Esophagus mucosa (tissue), 1 donor: Measurements from ENCODE around the gene CCDC154. TPM values are rescaled to one million over a fixed set of nuclear protein-coding genes. Genes with fewer than 3 reads are reported as not detected.
"Not testable (repeated sequence)": the region's sequence is repeated elsewhere in the genome, so short reads cannot be mapped to it uniquely, and the experiment has no call there.

ENCODE experiments used
- ATAC-seq: fragments of 200-7000 bp; cut with Tn5 transposase; one replicate; pipeline ENCODE4 v1.9.1; 2020
- total RNA-seq: library from RNA; stranded (reverse); gene quantifications from one replicate; pipeline ENCODE4 v1.2.4, GENCODE V29; 2023
- donor health status: DM: yes; HTN: yes; CAD: no.

The CCDC154 gene
- total RNA-seq, 1 donor from 2014 or later = 0.12 TPM

DNA sequence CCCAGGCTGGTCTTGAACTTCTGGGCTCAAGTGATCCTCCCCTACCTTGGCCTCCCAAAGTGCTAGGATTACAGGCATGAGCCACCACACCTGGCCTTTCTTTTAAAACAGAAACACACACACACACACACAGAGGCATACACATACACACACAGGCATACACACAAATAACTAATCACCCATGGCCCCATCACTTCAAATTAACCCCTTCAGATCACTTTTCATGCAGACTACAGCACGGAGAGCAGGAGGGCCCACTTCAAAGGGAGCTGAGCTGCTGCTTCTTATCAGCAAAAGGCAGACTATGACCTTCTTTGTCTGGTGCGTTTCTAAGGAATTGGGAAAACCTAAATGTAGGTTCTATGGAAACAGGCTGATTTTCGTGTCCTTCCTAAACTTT, 28.6 kb upstream of the CCDC154 start:
- no peak for ATAC-seq

DNA sequence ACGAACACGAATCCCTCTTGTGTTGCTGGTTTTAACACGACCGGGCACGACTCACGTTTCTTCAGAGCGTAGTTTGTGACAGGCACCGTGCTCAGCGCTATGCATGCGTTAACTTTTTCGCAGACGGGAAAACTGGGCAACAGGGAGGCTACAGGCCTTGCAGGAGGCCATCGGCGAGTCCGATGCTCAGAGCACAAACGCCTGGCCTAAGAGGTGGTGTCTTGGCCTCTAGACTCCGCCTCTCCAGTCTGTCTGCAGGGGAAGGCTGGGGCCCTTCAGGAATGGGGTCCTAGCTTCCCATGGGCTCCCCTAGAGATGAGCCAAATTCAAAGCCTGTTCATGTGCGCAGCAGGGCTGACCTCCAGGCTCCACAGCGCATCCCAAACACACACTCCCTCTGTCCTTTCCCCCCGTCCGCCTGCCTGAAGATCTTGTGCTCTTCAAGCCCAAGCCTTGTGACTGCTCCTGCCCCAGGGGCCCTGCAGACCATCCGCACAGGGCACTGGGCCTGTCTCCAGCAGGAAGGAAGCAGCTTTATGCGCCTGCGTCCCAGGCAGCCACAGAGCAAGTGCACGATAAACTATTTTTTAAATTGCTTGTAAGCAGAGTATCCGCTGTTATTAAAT, 27.3 kb upstream of the CCDC154 start:
- ATAC-seq = no peak

- ATAC-seq = peak; percentile 33
Observed at GRCh38 chr16:1470481-1471251, 26.3 kb upstream of the CCDC154 start.

- no peak for ATAC-seq
Observed at GRCh38 chr16:1469693-1470201, 25.4 kb upstream of the CCDC154 start.

DNA sequence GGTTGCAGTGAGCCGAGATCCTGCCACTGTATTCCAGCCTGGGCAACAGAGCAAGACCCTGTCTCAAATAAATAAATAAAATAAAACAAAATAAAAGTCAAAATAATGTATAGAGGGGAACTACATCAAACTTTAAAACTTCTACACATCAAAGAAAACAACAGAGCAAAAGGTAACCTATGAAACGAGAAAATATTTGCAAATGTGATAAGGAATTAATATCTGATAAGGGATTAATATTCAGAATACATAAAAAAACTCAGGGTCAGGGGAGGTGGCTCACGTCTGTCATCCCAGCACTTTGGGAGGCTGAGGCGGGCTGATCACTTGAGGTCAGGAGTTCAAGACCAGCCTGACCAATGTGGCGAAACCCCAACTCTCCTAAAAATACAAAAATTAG, 24.8 kb upstream of the CCDC154 start:
- ATAC-seq = not testable (repeated sequence)

DNA sequence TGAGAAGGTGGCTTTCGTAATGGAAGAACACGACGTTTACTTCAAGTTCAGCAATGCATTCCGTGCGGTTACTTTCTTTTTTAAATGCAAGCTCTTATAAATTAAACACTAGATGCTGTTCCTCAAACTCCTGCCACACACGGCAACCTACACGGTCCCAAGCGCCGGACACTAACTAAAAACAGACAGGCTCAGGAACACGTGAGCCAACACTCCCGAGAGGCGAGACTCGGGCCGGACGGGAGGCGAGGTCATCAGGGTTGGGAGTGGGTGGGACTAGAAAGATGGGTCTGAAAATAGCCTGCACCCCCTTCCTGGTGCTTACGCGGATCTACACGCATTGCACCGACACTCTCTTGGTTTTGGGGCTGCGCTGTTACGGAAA, 24.1 kb upstream of the CCDC154 start:
- ATAC-seq = no peak

- ATAC-seq = peak; percentile 71
Observed at GRCh38 chr16:1466968-1467521, 22.7 kb upstream of the CCDC154 start.

- ATAC-seq = no peak
Observed at GRCh38 chr16:1466054-1466453, 21.7 kb upstream of the CCDC154 start.

DNA sequence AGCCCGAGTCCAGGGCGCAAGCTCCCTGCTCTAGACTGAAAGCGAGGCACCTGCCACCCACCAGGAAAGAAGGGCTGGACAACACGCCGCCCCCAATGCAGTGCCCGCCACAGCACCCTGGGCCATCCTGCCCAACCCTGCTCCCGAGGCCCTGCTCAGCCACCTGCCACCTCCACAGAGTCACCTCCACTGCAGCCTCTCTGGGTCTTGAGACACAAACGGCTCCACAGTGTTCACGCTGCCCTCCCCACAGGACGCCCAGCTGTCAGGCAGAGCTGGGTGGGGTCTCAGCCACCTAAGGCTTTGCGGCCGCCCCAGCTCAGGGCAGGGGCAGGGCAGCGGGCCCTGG, 21.2 kb upstream of the CCDC154 start:
- ATAC-seq = peak; percentile 7

DNA sequence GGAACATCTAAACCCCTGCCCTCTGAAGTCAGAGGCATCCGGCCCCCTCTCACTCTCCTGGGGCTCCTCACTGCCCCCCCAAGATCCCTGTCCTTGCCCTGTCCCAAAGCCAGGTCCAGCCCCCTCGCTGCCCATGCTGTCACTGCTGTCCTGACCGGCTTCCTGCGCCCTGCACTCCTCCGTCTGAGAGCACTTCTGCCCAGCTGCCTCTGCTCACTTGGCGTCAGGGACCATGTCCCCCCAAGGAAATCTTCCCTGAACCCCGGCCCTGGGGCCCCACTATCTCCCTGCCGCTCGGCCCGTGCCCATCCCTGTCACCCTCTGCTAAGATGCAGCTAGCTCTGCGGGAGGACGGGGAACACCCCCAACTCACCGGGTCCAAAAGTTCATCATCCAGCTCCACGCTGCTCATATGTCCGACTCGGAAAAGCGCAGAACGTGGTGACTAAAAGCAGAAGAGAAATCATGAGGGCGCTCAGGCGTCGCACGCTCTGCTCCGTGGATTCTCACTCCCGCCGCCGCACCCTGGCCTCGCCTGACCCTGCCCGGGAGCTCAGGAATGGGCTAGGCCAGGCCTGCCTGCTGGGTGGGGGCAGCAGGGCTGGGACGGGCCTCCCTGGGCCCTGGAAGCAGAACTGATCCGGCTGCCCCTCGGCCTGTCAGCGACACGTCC, 20.7 kb upstream of the CCDC154 start:
- ATAC-seq = no peak

DNA sequence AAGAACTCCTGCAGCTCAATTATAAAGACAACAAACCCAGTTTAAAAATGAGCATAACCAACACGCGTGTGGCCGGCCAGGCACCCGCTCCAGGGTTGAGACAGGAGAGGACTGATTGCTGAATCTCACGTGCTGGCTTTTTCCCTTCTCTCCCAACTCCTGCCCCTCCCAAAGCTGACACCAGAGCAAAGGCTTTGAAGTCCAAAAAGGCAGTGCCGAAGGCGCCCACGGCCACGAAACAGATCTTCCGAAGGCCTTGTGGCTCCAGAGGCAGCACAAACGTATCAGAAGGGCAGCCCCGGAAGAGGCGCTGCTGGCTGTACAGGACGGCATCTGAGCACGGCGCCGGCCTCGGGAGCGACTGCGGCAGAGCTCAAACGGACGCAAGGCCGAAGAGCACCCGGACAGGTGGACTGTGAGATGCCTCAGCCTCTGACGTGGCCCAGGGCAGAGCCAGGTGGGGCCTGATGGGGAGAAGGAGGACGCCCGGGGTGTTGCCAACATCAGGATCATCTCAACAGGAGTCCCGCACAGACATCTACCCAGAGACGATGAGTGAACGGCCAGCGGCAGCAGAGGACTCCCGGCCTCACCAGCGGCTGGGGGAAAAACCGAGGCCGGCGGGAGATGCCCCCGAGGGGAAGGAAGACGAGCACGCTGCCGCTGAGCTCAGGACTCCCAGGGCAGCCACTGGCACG, 20.0 kb upstream of the CCDC154 start:
- ATAC-seq = no peak

DNA sequence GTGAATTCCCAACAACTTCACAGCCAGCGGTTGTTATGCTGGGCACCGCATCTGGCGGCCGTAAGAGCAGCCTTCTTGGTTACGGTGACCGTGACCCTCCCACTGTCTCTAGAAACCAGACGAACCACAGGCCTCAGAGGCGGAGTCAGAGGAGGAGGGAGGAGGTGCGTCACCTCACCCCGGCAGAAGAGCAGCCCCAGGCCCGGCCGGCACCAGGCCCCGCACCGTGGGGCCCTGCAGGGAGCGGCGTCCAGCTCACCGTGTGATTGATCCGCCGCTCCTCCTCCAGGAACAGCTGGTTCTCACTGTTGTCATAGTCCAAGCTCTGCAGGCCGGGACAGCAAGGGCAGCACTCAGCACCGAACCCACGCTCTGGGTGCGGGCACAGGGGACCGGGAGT, 16.8 kb upstream of the CCDC154 start:
- ATAC-seq = no peak

DNA sequence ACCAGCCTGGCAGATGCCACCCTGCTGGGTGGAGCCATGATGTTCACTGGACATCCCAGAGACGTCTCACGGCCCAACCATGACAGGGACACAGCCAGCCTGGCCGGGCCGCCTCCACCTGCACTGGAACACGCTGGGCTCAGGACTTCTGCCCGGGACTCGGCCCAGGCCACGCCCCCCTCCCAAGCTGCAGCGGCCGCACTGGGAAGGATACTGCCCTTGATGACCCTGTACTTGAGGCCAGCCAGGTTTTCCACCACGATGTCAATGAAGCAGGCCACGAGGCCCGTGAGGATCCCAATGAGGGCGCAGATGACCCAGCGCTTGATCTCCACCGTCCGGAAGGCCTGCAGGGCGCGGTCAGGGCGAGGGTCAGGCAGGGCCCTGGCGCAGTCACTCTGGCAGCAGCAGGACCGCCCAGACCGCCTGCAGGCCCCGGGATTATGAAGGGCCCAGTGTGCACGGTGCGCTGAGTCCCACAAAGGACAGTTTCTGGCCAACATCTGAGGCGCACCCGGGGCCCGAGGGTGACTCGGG, 16.3 kb upstream of the CCDC154 start:
- no peak for ATAC-seq

GRCh38 chr16:1459967-1460366, 15.6 kb upstream of the CCDC154 start:
- no peak for ATAC-seq

DNA sequence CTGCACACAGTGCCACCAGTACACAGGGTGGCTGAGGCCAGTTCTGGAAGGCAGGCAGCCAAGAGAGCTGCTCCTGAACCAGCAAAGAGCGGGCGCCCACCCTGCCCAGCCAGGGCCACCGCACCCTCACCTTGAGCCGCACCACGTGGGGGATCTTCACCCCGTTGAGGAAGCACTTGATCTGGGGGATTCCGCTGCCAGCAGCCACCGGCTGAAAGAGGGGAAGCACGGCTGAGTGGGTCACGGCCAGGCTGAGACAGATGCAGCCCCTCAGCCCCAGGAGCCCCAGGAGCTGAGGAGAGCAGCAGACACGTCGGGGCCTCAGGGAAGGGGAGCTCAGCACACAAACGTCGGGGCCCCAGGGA, 14.6 kb upstream of the CCDC154 start:
- peak; percentile 42 for ATAC-seq

GRCh38 chr16:1458336-1458976, 14.1 kb upstream of the CCDC154 start:
- no peak for ATAC-seq

GRCh38 chr16:1457489-1458245, 13.3 kb upstream of the CCDC154 start:
- ATAC-seq = no peak

GRCh38 chr16:1456951-1457350, 12.6 kb upstream of the CCDC154 start:
- no peak for ATAC-seq

DNA sequence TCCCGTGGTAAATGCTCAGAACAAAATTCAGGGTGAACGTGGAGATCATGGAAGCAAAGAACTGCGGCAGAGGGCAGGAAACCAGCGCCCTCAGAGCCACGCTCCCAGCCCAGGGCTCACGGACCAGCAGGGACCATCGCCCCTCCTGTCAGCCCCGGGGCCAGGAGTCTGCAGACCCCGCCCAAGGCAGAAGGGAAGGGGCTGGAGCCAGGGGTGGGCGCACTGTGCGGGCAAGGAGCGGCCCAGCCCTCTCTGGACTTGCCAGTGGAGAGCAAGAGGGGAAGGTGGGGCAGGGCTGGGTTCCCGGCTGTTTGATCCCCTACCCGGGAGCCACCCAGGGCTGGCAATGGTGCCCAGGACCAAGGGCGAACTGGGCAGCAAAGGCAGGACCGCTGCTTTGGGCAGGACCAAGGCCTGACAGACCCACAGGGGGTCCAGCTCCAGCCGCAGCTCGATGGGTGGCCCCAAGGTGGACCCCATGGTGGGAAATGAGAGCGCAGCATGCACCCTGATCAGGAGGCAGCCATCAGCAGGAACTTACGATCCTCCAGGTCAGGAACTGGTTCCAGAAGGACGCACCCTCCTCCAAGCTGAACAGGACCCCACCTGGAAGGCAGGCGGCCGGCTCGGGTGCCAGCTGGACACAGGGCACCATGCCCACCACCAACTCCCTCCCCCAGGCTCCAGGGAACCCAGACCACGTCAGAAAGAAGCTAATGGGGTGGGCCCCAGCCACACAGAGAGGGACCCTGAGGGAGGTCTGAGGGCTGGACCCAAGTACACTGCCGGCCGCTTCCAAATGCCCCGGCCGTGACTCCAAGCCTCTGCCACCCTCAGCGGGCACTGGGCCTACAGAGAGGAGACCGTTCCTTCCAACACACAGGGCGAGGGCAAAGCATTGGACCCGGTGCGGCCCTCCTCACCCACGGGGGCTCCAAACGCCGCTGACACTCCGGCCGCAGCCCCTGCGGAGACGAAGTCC, 11.1 kb upstream of the CCDC154 start:
- no peak for ATAC-seq

DNA sequence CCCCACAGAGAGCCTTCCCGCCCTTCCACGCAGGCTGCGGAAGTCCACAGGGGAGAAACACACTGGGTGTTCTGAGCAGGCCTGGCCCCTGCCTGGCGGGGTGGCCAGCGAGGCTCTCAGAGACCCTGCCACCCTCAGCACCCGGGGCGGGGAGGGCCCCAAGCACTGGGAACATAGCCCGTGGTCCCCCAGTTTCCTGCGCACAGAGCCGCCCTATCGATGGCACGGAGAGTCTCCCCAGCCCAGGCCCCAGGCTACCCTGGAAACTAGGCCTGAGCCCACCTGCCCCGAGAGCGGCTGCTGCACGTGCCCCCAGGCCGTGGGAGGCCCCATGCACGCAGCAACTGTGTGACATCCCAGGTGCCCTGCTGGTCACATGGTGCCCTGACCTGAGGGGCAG, 10.2 kb upstream of the CCDC154 start:
- no peak for ATAC-seq
